Tibial nerve (tissue), 4 donors: ENCODE results near the gene IL17B.

ENCODE experiments used
- EP300 ChIP-seq, 2 donors: sonication (generic); formaldehyde crosslinking; IDR thresholded peaks; one replicate each; pipeline ENCODE4 v1.6.1; 2017; ENCODE audit warnings: antibody characterized with exemption in 2 of 2, mild to moderate bottlenecking in 1 of 2
- POLR2A ChIP-seq, 2 donors: fragments of 450-650 bp; IDR thresholded peaks; one replicate each; pipeline ENCODE4 v1.6.1; 2017; ENCODE audit warnings: antibody characterized with exemption in 2 of 2, mild to moderate bottlenecking in 2 of 2, moderate library complexity in 2 of 2
- TF ChIP-seq, protein P1 (sequence below), 5 experiments: fragments of 200-600 bp in 3 of 5; fragments of 450-650 bp in 2 of 5; sonication (generic) in 3 of 5; IDR thresholded peaks; one replicate each; pipeline ENCODE4 v1.5.1; 2016 to 2019; ENCODE audit warnings: antibody characterized with exemption in 5 of 5, mild to moderate bottlenecking in 3 of 5, moderate library complexity in 2 of 5

DNA sequence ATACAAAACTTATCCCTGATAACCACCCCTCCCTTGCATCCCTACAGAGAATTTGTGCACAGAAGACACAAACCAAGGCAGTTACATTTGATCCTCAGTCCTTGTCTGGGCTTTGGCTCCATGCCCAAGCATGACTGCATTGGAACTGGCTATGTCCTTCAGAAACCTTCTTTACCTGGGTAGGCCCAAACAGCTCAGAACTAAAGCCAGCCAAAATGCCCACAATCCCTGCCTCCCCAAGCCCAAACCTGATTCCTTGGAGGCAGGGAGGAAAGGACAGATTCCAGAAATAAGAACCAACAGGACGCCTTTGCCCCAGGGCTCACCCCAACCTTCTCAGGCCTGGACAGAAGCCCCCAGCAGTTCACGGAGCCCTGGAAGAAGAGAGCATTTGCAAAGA lies 8.2 kb downstream of the IL17B start:
- TF ChIP-seq, protein P1, sequence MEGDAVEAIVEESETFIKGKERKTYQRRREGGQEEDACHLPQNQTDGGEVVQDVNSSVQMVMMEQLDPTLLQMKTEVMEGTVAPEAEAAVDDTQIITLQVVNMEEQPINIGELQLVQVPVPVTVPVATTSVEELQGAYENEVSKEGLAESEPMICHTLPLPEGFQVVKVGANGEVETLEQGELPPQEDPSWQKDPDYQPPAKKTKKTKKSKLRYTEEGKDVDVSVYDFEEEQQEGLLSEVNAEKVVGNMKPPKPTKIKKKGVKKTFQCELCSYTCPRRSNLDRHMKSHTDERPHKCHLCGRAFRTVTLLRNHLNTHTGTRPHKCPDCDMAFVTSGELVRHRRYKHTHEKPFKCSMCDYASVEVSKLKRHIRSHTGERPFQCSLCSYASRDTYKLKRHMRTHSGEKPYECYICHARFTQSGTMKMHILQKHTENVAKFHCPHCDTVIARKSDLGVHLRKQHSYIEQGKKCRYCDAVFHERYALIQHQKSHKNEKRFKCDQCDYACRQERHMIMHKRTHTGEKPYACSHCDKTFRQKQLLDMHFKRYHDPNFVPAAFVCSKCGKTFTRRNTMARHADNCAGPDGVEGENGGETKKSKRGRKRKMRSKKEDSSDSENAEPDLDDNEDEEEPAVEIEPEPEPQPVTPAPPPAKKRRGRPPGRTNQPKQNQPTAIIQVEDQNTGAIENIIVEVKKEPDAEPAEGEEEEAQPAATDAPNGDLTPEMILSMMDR (IDR thresholded peaks at IDR 0.05) = no peak
- no peak for TF ChIP-seq POLR2A (IDR thresholded peaks at IDR 0.05)
- no peak for TF ChIP-seq EP300 (IDR thresholded peaks at IDR 0.05)
